ENCODE data around the gene CDKAL1. TPM values are rescaled to one million over a fixed set of nuclear protein-coding genes. Genes with fewer than 3 reads are reported as not detected.

CDKAL1 gene
- total and polyA plus RNA-seq, 10 of the 15 experiments (the other 5 are each of a cell fraction or from before 2014, with no cell fraction given) = 10.7 to 26.9 (median 17.3) TPM

GRCh38 chr6:21220271-21220987 lies 686.2 kb downstream of the CDKAL1 start:
- in situ Hi-C loops (cut with MboI) (no loop called here), intact Hi-C loops (cut with micrococcal nuclease; ENCODE audit: unreplicated experiment) (no loop called here)
- Histone ChIP-seq H4K20me1 (ENCODE audit: control insufficient read depth, insufficient read depth) (no peaks in the 10 kb centered on the region), H3K27ac (ENCODE audit: control insufficient read depth, insufficient read depth) (no peak overlapping the region), H3K79me2 (ENCODE audit: control insufficient read depth, insufficient read depth, low read length) (no peaks in the 10 kb centered on the region), H2AFZ (ENCODE audit: control insufficient read depth, low read depth, low read length) (no peak overlapping the region), H3K4me1 (ENCODE audit: control insufficient read depth, insufficient read depth, low read length) (no peaks in the 10 kb centered on the region), H3K9ac (ENCODE audit: control insufficient read depth, insufficient read depth, low read length) (no peak overlapping the region), H3K27me3 (replicated peaks in 1 of 2; ENCODE audit: control insufficient read depth in 2 of 2, insufficient read depth in 2 of 2, low read length in 1 of 2) (no peaks in the 10 kb centered on the region), H3K4me2 (ENCODE audit: control insufficient read depth, insufficient read depth) (no peak overlapping the region), H3K36me3 (ENCODE audit: control insufficient read depth in 2 of 2, insufficient read depth in 2 of 2, low read length in 1 of 2) (peaks cover 0 to 3% of the 10 kb centered on the region in 2 experiments; a peak in 1 of 4 replicates), H3K9me3 (replicated peaks; ENCODE audit: control insufficient read depth, insufficient read depth, low read length) (no peaks in the 10 kb centered on the region; the same call in 2 of the 3 replicates), H3K4me3 (no peak overlapping the region)
- ChIA-PET CTCF (interaction anchor here (1.4 kb wide), 1 partner anchor 23 kb away, joined by 3 read pairs; no protein-coding TSS in a partner anchor), SMC1A (ENCODE audit: uncharacterized antibody, unreplicated experiment) (interaction anchor here (0.6 to 1.8 kb wide), 3 partner anchors 25 to 273 kb away, joined by 3 to 5 read pairs (median 3); no protein-coding TSS in a partner anchor), POLR2A (no interaction called here), RAD21 (ENCODE audit: unreplicated experiment) (no interaction called here)
- no TSS peak for BruUV-seq (replicated peaks)
- no peak for DNase-seq (ENCODE audit: low read depth, low spot score)
- WGBS (ENCODE audit: insufficient coverage, insufficient replicate concordance, low lambda C conversion rate, missing lambda C conversion rate) = over 99% methylated on average over 5 of the region's 5 CpGs
- ATAC-seq = no peak
- no peak for FAIRE-seq
- no peak for TF ChIP-seq USF1 (IDR thresholded peaks at IDR 0.05; ENCODE audit: borderline replicate concordance, extremely low read length, insufficient read depth, low read depth, low read length)
- no peak for TF ChIP-seq POU2F2 (IDR thresholded peaks at IDR 0.05; ENCODE audit: borderline replicate concordance, low read depth, low read length)
- TF ChIP-seq SUPT20H (IDR thresholded peaks at IDR 0.05; ENCODE audit: borderline replicate concordance, control insufficient read depth, low read depth, low read length) = no peak
- TF ChIP-seq GATAD2B (conservative IDR thresholded peaks at IDR 0.05; ENCODE audit: low read depth) = no peak
- no peak for TF ChIP-seq SREBF2 (IDR thresholded peaks at IDR 0.05; ENCODE audit: low read length)
- TF ChIP-seq ZNF217 (IDR thresholded peaks at IDR 0.05) = no peak
- TF ChIP-seq STAT1 (conservative IDR thresholded peaks at IDR 0.05) = no peak
- no peak for TF ChIP-seq CEBPZ (IDR thresholded peaks at IDR 0.05; ENCODE audit: low read depth, low read length)
- TF ChIP-seq NR2C1 (IDR thresholded peaks at IDR 0.05) = no peak
